OCI-LY1 (cell line): ENCODE data around the gene HEPACAM.

ENCODE experiments used
- CTCF ChIP-seq: fragments of 200-600 bp; sonication (generic), shearing (Covaris generic); IDR thresholded peaks from 2 replicates; pipeline ENCODE4 v1.5.1; 2017; ENCODE audit warnings: mild to moderate bottlenecking, antibody characterized with exemption, low read length, moderate library complexity, mixed read lengths
- EZH2 ChIP-seq: fragments of 200-600 bp; sonication (generic), shearing (Covaris generic); IDR thresholded peaks from 2 replicates; pipeline ENCODE4 v1.8.0; 2017; ENCODE audit warnings: borderline replicate concordance, mixed run types, mild to moderate bottlenecking, antibody characterized with exemption, low read length, moderate library complexity, mixed read lengths

- TF ChIP-seq CTCF (no peak), EZH2 (no peak)
Observed at GRCh38 chr11:124877631-124877909, 58.3 kb downstream of the HEPACAM start.
